HG03457 (cell line): ENCODE data around the gene ZNF652.
"Not testable (repeated sequence)": the region's sequence is repeated elsewhere in the genome, so short reads cannot be mapped to it uniquely, and the experiment has no call there.

Experiments used
- ATAC-seq: cut with Tn5 transposase; IDR thresholded peaks from one replicate; pipeline ENCODE4 v1.9.1; 2021; ENCODE audit warnings: moderate number of reproducible peaks; ENCODE audit not compliant: unreplicated experiment

Gene ZNF652

DNA sequence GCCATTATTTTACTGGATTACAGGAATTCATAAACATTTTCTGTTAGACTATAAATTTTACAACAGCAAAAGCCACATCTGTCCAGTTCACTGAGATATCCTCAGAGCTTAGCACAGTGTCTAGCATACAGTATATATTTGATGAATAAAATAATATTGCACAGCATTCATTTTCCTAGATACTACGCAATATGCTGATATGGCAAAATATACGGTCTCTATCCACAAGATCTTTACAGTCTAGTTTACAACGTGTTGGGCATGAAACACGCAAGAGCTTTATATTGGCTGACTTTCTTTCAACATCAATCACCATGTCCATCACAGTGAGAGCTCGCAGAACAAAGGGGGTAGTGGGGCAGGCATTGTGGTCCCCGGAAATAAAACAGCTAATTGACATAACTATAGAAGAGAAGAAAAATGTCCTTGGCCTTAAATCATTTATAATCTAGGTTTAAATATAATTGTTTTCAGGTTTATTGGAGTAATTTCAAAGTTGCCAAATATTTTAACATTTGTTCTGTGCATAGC is 43.5 kb downstream of the ZNF652 start:
- no peak for ATAC-seq

DNA sequence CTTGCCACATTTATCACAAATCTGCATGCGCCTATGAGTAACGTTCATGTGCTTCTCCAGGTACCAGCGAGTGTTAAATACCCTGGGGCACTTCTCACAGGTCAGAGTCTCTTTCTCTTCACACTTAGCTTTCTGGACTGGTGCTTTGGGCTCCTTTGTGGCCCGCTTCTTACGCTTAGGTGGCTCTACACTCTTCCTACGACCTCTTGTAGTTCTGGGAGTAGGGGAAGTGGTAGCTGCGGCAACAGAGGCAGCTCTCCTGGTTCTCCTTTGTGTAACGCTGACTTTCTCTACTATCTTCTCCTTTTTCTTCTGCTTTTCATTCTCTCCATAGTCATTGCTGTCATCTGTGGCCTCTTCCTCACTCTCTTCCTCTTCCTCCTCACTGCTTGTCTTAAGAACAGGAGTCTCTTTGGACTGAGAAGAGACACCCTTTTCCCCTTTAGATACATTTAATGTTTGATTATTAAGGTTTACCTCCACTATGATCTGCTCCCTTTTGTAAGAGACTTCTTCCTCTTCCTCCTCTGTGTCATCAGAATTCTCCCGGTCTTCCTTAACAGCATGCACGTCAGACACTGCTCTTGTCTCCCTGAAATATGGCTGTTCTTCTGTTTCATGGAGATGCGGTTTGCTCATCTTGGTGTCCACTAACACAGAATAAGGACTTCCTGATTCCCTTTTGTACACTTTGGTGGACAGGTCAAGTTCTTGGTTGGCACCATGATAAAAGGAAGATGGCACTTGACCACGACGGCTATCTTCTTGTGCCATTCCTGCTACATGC is 45.0 kb downstream of the ZNF652 start:
- no peak for ATAC-seq

DNA sequence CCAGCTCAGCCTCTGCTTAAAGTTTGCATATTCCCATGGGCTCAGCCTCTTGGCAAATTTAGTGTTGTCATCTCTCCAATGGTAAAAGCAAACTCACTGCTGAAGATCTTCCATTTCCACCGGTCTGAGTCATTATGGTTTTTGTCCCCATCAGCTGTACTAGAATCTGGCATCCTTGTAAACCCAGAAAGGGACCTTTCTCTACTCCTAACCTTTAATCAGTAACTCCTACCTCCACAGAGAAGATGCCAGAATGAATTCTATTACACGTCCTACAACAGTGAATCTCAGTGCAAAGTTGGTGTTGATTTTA is 45.8 kb downstream of the ZNF652 start:
- no peak for ATAC-seq

DNA sequence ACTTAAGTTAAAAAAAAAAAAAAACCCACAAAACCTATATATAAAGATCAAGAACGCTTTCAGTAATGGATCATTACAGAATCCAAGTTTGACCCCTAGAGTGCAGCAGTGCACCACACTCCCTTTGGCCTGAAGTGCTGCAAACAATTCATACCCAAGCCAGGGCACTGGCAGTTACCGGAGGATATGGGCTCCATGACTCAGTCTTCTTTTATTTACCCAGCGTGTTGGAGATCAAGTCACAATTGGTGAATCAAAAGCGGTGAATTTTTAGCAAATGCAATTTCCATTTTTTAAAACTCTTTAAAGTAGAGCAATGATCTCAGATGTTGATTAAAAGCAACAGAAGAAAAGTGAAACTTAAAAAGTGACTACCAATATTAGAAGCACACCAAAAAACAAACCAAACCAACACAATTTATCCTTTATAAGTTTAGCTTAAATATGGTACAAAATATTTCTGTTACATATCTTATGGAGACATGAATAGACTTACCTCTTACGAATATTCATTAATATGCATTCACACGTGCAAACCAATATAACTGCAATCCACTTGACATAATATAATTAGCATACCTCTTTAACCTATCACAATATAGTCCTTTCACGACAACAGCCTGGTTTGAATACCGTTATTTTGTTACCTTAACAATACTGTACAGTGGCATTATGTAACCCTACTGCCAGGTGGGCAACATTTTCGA is 46.3 kb downstream of the ZNF652 start:
- no peak for ATAC-seq

DNA sequence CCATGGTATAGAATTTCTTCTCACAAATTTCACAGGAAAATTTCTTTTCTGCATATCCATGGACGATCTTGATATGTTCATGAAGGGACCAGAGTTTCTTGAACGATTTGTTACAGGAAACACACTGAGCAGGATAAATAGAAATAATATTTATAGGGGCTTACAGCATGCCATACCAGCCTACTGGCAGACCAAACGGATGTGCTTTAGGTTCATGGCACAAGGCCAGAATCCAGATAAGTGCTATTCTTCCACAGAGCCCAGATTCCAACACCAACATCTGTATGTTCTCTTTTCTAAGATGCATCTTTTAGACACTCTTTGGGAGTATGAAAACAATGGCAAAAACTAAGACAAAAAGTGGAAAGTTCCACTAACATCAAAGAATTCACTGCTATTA is 49.3 kb downstream of the ZNF652 start:
- ATAC-seq, result no peak

DNA sequence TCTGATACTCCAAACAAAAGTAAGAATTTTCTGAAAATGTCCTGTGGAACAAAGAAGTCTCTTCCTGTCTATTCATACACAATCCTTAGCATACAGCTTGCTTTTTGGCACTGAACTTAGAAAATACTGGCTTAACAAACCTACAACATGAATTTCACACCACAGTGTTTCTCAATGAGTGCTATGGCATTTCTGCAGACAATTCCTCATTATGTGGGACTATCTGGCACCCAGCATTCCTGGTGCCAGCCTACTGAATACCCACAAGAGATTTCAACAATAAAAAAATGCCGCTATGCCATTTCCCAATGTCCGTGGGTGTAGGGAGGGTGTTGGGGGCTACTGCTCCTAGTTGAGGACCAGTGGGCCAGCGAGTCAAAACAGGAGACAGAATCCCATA is 62.1 kb downstream of the ZNF652 start:
- no peak for ATAC-seq

DNA sequence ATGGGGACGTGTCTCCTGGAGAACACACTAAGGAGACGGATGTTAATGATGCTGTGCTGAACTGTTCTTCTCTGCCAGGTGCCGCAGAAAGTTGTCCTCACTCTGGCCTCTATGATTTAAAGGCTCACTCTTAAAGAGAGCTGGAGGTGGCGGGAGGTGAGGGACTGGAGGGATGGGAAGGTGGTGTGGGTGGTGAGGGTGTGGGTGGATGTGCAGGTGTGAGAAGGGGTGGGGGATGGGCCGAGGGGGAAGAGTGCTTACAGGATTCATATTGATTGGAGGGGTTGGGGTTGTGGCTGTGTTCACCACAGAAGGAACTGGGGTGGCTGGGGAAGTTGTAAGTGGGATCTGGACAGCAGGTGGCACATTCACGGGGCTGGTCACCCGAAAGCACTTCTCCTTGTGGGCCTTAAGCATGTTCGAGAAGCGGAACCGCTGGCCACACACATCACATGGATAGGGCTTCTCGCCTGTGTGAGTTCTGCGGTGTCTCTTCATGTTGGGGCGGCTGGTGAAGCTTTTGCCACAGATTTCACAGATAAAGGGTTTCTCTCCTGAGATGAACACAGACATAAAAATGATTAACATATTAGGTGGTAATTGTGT is 63.6 kb downstream of the ZNF652 start:
- no peak for ATAC-seq

DNA sequence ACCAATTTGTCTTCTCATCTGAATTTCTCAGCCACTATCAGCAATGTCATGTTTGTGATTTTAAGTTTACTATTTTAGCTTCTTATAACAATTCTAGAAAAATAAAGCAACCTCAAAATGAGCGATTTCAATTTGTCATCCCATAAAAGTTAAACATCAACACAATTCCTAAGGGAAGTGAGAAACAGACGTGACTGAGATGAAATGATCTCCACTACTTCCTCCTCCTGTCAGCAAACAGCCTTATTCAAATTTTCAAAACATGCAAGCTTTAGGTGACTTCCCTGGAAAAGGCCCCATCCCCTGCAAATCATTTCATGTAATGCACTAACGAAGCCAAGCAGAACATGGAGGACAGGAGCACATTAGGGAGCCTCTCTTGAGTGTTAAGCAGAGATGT is 64.9 kb downstream of the ZNF652 start:
- ATAC-seq, result no peak

DNA sequence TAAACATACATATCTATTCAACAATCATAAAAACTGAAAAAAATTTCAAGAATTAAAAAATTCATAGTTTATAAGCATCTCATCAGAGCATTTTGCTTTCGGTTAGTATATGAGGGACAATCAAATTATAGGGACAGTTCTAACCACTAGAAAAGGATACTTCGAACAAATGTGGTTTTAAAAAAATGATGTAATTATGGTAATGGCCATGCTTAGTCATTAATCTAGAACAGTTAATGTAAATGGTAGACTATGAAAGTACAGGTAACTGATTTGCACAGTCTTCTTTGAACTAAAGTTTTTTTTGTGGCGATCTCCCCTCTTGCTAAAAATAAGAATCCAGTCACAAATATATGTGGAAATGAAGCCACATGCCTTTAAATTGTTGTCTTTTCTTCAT is 67.9 kb downstream of the ZNF652 start:
- no peak for ATAC-seq

DNA sequence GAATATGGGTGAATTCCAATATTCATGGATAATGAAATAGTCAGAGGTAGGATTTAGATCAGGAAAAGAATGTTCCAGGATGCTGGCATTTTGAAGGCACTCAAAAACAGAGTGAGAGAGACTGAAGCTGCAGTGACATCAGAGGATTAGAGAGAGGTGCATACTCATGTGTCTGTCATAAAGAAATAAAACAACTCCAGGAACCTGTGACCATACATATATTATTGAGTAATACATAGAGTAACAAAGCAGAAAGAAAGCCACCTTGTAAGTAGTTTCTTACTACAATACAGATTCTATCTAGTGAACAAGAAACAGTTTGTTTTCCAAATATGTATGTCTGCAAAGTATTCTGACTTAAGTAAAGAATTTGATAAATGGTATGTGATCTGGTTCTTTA is 69.1 kb downstream of the ZNF652 start:
- no peak for ATAC-seq

DNA sequence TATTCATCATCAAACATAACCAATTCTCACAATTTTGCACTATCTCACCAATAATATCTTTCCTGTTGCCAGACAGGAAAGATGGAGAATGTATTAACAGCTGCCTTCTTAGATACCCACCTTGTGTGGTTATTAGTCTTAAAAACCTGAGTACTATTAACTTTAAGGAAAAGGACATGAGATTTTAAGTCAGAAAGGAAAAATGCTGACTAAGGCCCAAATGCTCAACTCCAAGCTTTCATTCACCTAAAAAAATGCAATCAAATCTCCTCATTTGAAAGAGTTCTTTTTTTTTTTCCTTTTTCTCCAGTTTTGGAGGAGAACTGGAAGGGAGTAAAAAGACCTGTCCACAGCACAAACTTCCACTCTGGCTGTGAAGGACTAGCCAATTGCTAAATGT is 70.1 kb downstream of the ZNF652 start:
- no peak for ATAC-seq

DNA sequence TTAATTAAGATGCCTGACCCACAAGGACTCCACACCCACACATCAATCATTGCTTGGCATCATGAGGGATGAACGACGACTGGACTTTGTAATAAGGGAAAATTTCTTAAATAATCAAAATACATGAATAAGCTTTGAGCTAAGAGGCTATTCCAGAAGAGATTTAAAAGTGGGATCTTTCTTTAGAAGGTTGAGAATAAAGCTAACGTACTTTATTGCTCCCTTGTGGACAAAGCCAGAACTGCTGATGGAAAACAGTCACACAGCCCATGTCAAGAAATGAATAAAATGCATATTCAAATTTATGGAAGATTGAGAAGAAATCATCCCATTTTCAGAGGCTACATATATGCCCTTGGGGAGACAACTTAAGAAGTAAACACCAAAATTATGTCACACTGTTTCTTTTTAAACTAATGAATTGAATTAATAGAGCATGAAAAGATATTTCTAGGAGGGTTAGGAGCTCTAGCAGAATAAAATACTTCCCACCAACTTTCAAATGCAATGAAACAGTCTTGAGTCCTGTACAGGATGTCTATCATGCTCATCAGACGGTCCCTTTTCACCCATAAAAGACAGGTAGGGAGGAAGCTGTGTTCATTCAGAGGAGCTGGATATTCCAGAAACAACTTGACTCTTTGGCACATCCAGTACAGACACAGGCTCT is 71.2 kb downstream of the ZNF652 start:
- no peak for ATAC-seq

DNA sequence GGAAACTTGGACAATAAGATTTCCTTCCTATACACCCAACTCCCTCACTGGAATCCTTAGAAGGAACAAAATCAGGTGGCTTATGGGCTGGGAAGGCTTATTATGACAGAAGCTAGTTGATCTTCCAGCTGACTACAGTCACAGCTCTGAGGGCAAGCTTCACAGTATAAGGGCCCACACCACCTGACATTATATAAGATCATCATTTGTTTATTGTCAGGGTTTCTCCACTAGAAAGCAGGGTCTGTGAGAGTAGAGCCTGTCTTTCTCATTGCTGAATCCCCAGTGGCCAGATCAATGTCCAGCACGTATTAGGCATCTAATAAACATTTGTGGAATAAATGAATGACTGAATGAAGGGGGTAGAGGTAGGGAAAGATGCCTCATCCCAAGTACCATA is 73.7 kb downstream of the ZNF652 start:
- ATAC-seq, result no peak

DNA sequence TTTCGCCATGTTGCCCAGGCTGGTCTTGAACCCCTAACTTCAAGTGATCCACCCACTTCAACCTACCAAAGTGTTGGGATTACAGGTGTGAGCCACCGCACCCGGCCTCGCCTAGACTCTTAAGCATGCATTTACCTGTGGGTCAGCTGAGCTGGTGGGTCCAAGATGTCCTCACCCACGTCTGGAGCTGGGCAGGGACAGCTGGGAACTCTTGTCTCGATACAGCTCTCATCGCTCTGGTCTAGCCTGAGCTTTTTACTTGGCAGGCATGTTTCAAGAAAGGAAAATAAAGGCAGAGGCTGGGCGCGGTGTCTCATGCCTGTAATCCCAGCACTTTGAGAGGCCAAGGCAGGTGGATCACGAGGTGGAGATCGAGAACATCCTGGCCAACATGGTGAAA is 74.6 kb downstream of the ZNF652 start:
- ATAC-seq, result no peak

DNA sequence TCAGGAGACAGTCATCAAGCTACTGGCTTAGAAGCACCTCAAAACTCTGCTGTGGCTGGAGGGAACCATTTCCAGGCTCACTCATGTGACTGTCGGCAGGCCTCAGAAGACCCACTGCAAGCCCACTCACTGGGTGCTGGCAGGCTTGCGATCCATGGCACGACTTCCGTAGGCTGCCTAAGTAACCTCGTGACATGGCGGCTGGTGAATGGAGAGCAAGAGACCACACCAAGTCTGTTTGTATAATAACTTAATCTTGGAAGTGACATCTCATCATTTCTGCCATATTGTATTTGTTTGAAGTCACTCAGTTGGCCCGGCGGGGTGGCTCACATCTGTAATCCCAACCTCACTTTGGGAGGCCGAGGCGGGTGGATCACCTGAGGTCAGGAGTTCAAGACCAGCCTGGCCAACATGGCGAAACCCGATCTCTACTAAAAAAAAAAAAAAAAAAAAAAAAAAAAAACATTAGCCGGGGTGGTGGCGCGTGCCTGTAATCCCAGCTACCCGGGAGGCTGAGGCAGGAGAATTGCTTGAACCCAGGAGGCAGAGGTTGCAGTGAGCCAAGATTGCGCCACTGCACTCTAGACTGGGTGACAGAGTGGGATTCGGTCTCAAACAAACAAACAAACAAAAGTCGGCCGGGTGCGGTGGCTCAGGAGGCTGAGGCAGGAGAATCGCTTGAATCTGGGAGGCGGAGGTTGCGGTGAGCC is 75.6 kb downstream of the ZNF652 start:
- ATAC-seq, result not testable (repeated sequence)

DNA sequence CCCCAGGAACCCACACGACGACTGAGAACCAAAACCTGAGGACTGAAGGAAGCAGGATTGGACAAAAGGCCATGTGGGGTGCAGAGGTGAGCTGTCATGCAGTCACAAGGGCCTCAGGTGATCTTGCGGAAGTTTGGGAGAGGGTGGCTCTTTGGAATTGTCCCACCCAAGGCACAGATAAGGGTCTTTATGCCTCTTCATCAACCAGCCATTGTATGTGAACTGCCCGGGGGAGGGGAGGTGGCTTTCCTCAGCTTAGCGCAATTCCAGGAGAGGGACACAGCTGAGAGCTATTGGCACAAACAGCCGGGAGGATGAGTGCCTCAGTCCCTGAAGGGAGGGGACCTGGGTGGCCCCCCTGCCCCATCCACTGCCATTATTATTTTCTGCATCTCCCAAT is 76.3 kb downstream of the ZNF652 start:
- no peak for ATAC-seq

DNA sequence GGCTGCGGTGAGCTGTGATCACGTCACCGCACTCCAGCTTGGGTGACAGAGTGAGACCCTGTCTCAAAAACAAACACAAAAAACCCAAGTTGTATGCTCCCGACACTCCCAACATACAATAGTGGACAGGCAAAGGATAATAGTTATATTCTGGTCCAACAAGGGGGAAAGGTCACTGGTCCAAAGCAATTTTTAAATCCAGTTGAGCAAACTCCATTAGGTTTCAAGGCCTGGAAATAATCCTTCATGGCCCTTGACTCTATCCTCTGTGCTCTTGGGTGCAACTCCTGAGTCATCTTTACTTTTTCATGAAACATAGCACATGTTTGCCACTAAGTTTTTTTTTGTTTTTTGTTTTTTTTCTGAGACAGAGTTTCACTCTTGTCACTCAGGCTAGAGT is 81.1 kb downstream of the ZNF652 start:
- no peak for ATAC-seq

DNA sequence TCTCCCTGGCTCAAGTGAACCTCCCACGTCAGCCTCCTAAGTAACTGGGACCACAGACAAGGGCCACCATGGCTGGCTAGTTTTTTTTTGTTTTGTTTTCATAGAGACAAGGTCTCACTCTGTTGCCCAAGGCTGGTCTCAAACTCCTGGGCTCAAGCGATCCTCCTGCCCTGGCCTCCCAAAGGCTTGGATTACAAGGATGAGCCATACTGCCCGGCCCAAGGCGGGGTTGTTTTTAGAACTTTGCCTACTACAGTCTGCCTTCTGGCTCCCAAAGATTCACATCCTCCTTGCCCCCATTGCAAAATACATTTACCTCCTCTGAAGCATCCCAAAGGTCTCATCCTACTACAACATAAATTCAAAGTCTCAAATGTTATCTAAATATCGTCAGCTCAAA is 82.0 kb downstream of the ZNF652 start:
- ATAC-seq, result no peak

DNA sequence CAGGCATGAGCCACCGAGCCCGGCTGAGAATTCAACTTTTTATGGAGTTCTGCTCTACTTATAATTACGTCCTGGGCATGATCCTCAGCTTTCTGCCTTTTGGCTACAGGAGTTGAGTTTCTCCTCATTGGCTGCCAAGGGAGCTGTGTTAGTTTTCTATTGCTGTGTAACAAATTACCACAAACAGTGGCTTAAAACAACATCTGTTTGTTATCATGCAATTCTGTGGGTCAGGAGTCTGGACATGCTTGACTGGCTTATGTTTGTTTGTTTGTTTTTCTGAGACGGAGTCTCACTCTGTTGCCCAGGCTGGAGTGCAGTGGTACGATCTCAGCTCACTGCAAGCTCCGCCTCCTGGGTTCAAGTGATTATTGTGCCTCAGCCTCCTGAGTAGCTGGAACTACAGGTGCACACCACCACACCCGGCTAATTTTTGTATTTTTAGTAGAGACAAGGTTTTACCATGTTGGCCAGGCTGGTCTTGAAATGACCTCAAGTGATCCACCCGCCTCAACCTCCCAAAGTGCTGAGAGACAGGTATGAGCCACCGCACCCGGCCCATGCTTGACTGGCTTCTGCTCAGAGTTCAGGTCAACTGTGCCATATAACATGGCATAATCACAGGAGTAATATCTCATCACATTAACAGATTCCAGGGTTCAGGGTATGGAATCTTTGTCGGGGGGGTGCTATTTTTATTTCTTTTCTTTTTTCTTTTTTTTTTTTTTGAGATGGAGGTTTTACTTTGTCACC is 82.6 kb downstream of the ZNF652 start:
- ATAC-seq, result not testable (repeated sequence)

DNA sequence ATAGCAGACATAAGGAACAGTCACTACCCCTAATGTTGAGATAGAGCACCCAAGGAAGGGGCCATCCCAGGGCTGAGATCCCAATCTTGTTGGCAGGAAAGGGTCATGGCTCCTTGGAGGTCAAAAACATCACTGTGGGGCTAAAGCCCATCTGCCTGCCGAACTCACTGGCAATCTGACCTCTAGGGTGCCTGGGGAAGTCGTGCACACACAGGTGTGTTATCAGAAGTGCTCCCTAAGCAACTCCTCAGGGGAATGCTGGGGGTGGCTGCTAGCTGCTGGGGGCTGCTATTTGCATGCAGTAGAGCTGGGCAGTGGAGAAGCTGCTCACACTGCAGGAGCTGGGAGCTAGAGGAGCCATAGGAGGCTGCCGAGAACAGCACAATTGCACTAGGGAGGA is 84.0 kb downstream of the ZNF652 start:
- ATAC-seq, result no peak
